Measurements from ENCODE around the gene PCCA.

DNA sequence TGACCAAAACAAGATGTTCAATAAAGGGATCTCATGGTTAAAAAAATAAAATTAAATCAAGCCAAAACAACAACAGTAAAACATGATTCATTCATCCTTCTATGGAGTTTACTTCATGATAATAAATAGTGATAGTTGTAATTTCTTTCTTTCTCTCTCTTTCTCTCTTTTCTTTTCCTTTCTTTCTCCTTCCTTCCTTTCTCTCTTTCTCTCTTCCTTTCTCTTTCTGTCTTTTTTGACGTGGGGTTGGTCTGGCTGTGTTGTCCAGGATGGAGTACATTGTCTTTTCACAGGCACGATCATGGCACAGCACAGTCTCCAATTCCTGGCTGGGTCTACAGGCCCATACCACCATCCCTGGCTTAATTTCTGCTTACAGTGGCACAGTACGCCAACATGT is 29.1 kb upstream of the PCCA start:
- TF ChIP-seq, protein P1, sequence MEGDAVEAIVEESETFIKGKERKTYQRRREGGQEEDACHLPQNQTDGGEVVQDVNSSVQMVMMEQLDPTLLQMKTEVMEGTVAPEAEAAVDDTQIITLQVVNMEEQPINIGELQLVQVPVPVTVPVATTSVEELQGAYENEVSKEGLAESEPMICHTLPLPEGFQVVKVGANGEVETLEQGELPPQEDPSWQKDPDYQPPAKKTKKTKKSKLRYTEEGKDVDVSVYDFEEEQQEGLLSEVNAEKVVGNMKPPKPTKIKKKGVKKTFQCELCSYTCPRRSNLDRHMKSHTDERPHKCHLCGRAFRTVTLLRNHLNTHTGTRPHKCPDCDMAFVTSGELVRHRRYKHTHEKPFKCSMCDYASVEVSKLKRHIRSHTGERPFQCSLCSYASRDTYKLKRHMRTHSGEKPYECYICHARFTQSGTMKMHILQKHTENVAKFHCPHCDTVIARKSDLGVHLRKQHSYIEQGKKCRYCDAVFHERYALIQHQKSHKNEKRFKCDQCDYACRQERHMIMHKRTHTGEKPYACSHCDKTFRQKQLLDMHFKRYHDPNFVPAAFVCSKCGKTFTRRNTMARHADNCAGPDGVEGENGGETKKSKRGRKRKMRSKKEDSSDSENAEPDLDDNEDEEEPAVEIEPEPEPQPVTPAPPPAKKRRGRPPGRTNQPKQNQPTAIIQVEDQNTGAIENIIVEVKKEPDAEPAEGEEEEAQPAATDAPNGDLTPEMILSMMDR (IDR thresholded peaks at IDR 0.05; ENCODE audit: low read length), result no peak
- no peak for TF ChIP-seq EZH2 (IDR thresholded peaks at IDR 0.05; ENCODE audit: borderline replicate concordance, low read length)

All from OCI-LY1 (cell line).